ENCODE measurements around the gene BICRA.
"Not testable (repeated sequence)": the region's sequence is repeated elsewhere in the genome, so short reads cannot be mapped to it uniquely, and the experiment has no call there.

The BICRA gene

GRCh38 chr19:47663911-47664771 is 55.2 kb downstream of the BICRA start:
- DNase-seq (ENCODE audit: low read depth) = no peak

- DNase-seq (ENCODE audit: low read depth) = not testable (repeated sequence)
These were observed 59.6 kb downstream of the BICRA start for GRCh38 chr19:47668556-47668955.

GRCh38 chr19:47670736-47671135 is 61.8 kb downstream of the BICRA start:
- DNase-seq (ENCODE audit: low read depth) = no peak

GRCh38 chr19:47671499-47671898 is 62.6 kb downstream of the BICRA start:
- DNase-seq (ENCODE audit: low read depth) = no peak

- DNase-seq (ENCODE audit: low read depth) = no peak
These were observed 64.5 kb downstream of the BICRA start for GRCh38 chr19:47673426-47673825.

GRCh38 chr19:47674548-47674947 is 65.6 kb downstream of the BICRA start:
- no peak for DNase-seq (ENCODE audit: low read depth)

GRCh38 chr19:47675271-47675670 is 66.3 kb downstream of the BICRA start:
- no peak for DNase-seq (ENCODE audit: low read depth)

GRCh38 chr19:47675859-47676258 is 66.9 kb downstream of the BICRA start:
- no peak for DNase-seq (ENCODE audit: low read depth)

- DNase-seq (ENCODE audit: low read depth) = no peak
These were observed 67.9 kb downstream of the BICRA start for GRCh38 chr19:47676811-47677210.

GRCh38 chr19:47679251-47679900 is 70.4 kb downstream of the BICRA start:
- no peak for DNase-seq (ENCODE audit: low read depth)

GRCh38 chr19:47679922-47680857 is 71.3 kb downstream of the BICRA start:
- DNase-seq (ENCODE audit: low read depth) = no peak

- DNase-seq (ENCODE audit: low read depth) = no peak
These were observed 72.0 kb downstream of the BICRA start for GRCh38 chr19:47680858-47681332.

GRCh38 chr19:47681388-47681787 is 72.5 kb downstream of the BICRA start:
- DNase-seq (ENCODE audit: low read depth) = no peak

GRCh38 chr19:47681936-47682335 is 73.0 kb downstream of the BICRA start:
- no peak for DNase-seq (ENCODE audit: low read depth)

GRCh38 chr19:47682939-47683338 is 74.0 kb downstream of the BICRA start:
- DNase-seq (ENCODE audit: low read depth) = no peak

GRCh38 chr19:47686679-47687450 is 77.9 kb downstream of the BICRA start:
- no peak for DNase-seq (ENCODE audit: low read depth)

GRCh38 chr19:47687906-47688305 is 79.0 kb downstream of the BICRA start:
- no peak for DNase-seq (ENCODE audit: low read depth)

GRCh38 chr19:47691090-47691489 is 82.2 kb downstream of the BICRA start:
- no peak for DNase-seq (ENCODE audit: low read depth)

GRCh38 chr19:47691782-47692181 is 82.8 kb downstream of the BICRA start:
- DNase-seq (ENCODE audit: low read depth) = no peak

- no peak for DNase-seq (ENCODE audit: low read depth)
These were observed 84.6 kb downstream of the BICRA start for GRCh38 chr19:47693489-47693888.

GRCh38 chr19:47693903-47694302 is 85.0 kb downstream of the BICRA start:
- DNase-seq (ENCODE audit: low read depth) = no peak
